Measurements from ENCODE around the gene NCAPD3.

NCAPD3 gene

GRCh38 chr11:134223836-134224709, at the start of gene NCAPD3, which contains the start of gene VPS26B:
Gene NCAPD3, minus strand, starts transcription at chr11:134223967. Its CDS starts 41 bp downstream, at chr11:134223926.
Gene VPS26B, plus strand, starts transcription at chr11:134224671. Its CDS starts 452 bp downstream, at chr11:134225123.
- H3K4me2 ChIP-seq (ENCODE audit: low read length), result peak within 1 kb of the TSS; percentile 89
- TF ChIP-seq CTCF (IDR thresholded peaks at IDR 0.05; ENCODE audit: low read depth, low read length, poor library complexity, severe bottlenecking) (no peak), EZH2phosphoT487 (IDR thresholded peaks at IDR 0.05; ENCODE audit: borderline replicate concordance, low read length) (no peak)
- H3K36me3 ChIP-seq (ENCODE audit: control insufficient read depth, low read length), result peaks cover 41% of the 10 kb centered on the region
- H3K27me3 ChIP-seq (ENCODE audit: control insufficient read depth, low read length), result peaks cover 34% of the 10 kb centered on the region
- peaks cover 42% of the 10 kb centered on the region for H3K79me2 ChIP-seq (ENCODE audit: control insufficient read depth, low read length)
- peaks cover 47% of the 10 kb centered on the region for H3K4me1 ChIP-seq (ENCODE audit: control insufficient read depth, low read length)
- peaks cover 3% of the 10 kb centered on the region; the same call in 1 of the 2 replicates for H3F3A ChIP-seq (ENCODE audit: control insufficient read depth, insufficient read depth)
- no peaks in the 10 kb centered on the region for H3K9me3 ChIP-seq (ENCODE audit: control insufficient read depth, insufficient read depth, low read length)
- peak within 1 kb of the TSS; percentile 78 for H3K27ac ChIP-seq (ENCODE audit: low read depth, low read length)
- no peaks in the 10 kb centered on the region for H3K9me2 ChIP-seq (replicated peaks; ENCODE audit: control insufficient read depth, low read length)
- H4K20me1 ChIP-seq (ENCODE audit: control insufficient read depth, insufficient read depth, low read depth, low read length), result peaks cover 52% of the 10 kb centered on the region
- peak within 1 kb of the TSS; percentile 90 for H3K4me3 ChIP-seq (ENCODE audit: low read length)

GRCh38 chr11:134273317-134273712, 49.5 kb upstream of the NCAPD3 start:
- Histone ChIP-seq H3K4me2 (ENCODE audit: low read length) (no peak overlapping the region), H3K36me3 (ENCODE audit: control insufficient read depth, low read length) (no peaks in the 10 kb centered on the region), H3K27ac (ENCODE audit: low read depth, low read length) (no peak overlapping the region), H3K79me2 (ENCODE audit: control insufficient read depth, low read length) (no peaks in the 10 kb centered on the region), H3K9me2 (replicated peaks; ENCODE audit: control insufficient read depth, low read length) (no peaks in the 10 kb centered on the region), H3F3A (ENCODE audit: control insufficient read depth, insufficient read depth) (no peaks in the 10 kb centered on the region), H3K27me3 (ENCODE audit: control insufficient read depth, low read length) (peaks cover 38% of the 10 kb centered on the region), H4K20me1 (ENCODE audit: control insufficient read depth, insufficient read depth, low read depth, low read length) (no peaks in the 10 kb centered on the region), H3K9me3 (ENCODE audit: control insufficient read depth, insufficient read depth, low read length) (no peaks in the 10 kb centered on the region), H3K4me1 (ENCODE audit: control insufficient read depth, low read length) (no peaks in the 10 kb centered on the region), H3K4me3 (ENCODE audit: low read length) (no peak overlapping the region)
- TF ChIP-seq CTCF (IDR thresholded peaks at IDR 0.05; ENCODE audit: low read depth, low read length, poor library complexity, severe bottlenecking) (no peak), EZH2phosphoT487 (IDR thresholded peaks at IDR 0.05; ENCODE audit: borderline replicate concordance, low read length) (no peak)

- Histone ChIP-seq H4K20me1 (ENCODE audit: control insufficient read depth, insufficient read depth, low read depth, low read length) (no peaks in the 10 kb centered on the region), H3K4me3 (ENCODE audit: low read length) (no peak overlapping the region), H3K36me3 (ENCODE audit: control insufficient read depth, low read length) (no peaks in the 10 kb centered on the region), H3K9me3 (ENCODE audit: control insufficient read depth, insufficient read depth, low read length) (no peaks in the 10 kb centered on the region), H3K27ac (ENCODE audit: low read depth, low read length) (no peak overlapping the region), H3K27me3 (ENCODE audit: control insufficient read depth, low read length) (peaks cover 36% of the 10 kb centered on the region), H3K9me2 (replicated peaks; ENCODE audit: control insufficient read depth, low read length) (no peaks in the 10 kb centered on the region), H3K4me2 (ENCODE audit: low read length) (no peak overlapping the region), H3F3A (ENCODE audit: control insufficient read depth, insufficient read depth) (no peaks in the 10 kb centered on the region), H3K4me1 (ENCODE audit: control insufficient read depth, low read length) (no peaks in the 10 kb centered on the region), H3K79me2 (ENCODE audit: control insufficient read depth, low read length) (no peaks in the 10 kb centered on the region)
- no peak for TF ChIP-seq CTCF (IDR thresholded peaks at IDR 0.05; ENCODE audit: low read depth, low read length, poor library complexity, severe bottlenecking)
- TF ChIP-seq EZH2phosphoT487 (IDR thresholded peaks at IDR 0.05; ENCODE audit: borderline replicate concordance, low read length), result no peak
Observed at GRCh38 chr11:134272381-134273316, 48.9 kb upstream of the NCAPD3 start.

All from DOHH2 (cell line).